Measurements from ENCODE around the gene UNC119. TPM values are rescaled to one million over a fixed set of nuclear protein-coding genes. Genes with fewer than 3 reads are reported as not detected.

UNC119 gene
- polyA plus RNA-seq, 3 donors = 77.5 to 189 (median 80.2) TPM

GRCh38 chr17:28571361-28572122, 19.1 kb upstream of the UNC119 start, which contains the start of gene PIGS:
TSS of gene PIGS (minus strand) at chr17:28571524. CDS start at chr17:28571496, 28 bp downstream.
- H3K79me2 ChIP-seq (ENCODE audit: insufficient read depth, low read length) = peaks cover 39% of the 10 kb centered on the region
- peak within 1 kb of the TSS; percentile 35 to 71 for H3K27ac ChIP-seq (ENCODE audit: low read depth in 1 of 2, low read length in 2 of 2)
- TF ChIP-seq CTCF (IDR thresholded peaks at IDR 0.05) = no peak
- Mint-ChIP-seq H3K36me3 (peaks cover 4 to 11% of the 10 kb centered on the region in 2 donors), H3K4me3 (peak within 1 kb of the TSS; percentile 93 to 96), H3K27ac (peak within 1 kb of the TSS; percentile 82 to 91 (median 86)), H3K4me1 (peaks cover 50% of the 10 kb centered on the region), H3K9me3 (no peaks in the 10 kb centered on the region), H3K27me3 (ENCODE audit: low read depth in 3 of 3) (peaks cover 2 to 4% (median 3%) of the 10 kb centered on the region in 3 donors)
- peak within 1 kb of the TSS; percentile 80 for H3K9ac ChIP-seq (ENCODE audit: insufficient read depth, low read length, poor library complexity, severe bottlenecking)
- no peaks in the 10 kb centered on the region for H3K36me3 ChIP-seq (replicated peaks in 1 of 2; ENCODE audit: control insufficient read depth in 1 of 2, insufficient read depth in 2 of 2, low read length in 2 of 2)
- peak within 1 kb of the TSS; percentile 69 to 92 (median 89) for H3K4me3 ChIP-seq (replicated peaks in 1 of 3; ENCODE audit: low read depth in 2 of 3, low read length in 3 of 3)
- intact Hi-C loops (cut with micrococcal nuclease) = loop anchor here in 1 of 2 donors (1.0 to 10.0 kb wide), 2 partner anchors 28 to 237 kb away; partner anchors contain the start of genes IFT20, SPAG5 and TNFAIP1
- no peaks in the 10 kb centered on the region for H3K9me3 ChIP-seq (replicated peaks in 1 of 2; ENCODE audit: control insufficient read depth in 1 of 2, insufficient read depth in 1 of 2, low read length in 2 of 2)
- peak; percentile 90 for DNase-seq
- peak within 1 kb of the TSS; percentile 95 for H2AFZ ChIP-seq (ENCODE audit: insufficient read depth, low read depth, low read length, poor library complexity, severe bottlenecking)
- 0% methylated on average over 42 of the region's 49 CpGs for WGBS (ENCODE audit: insufficient coverage)
- peaks cover 17% of the 10 kb centered on the region for H4K20me1 ChIP-seq (ENCODE audit: insufficient read depth, low read length)
- no peaks in the 10 kb centered on the region for H3K27me3 ChIP-seq (ENCODE audit: control insufficient read depth in 2 of 2, insufficient read depth in 2 of 2, low read length in 2 of 2)
- H3K4me2 ChIP-seq (replicated peaks; ENCODE audit: extremely low read depth, low read length, poor library complexity, severe bottlenecking) = peak within 1 kb of the TSS; percentile 88
- H3K4me1 ChIP-seq (ENCODE audit: control insufficient read depth in 1 of 2, insufficient read depth in 2 of 2, low read length in 2 of 2) = peaks cover 34 to 49% of the 10 kb centered on the region in 2 donors

- intact Hi-C loops (cut with micrococcal nuclease) = loop anchor here in 1 of 2 donors (1.0 to 10.0 kb wide), 2 partner anchors 28 to 236 kb away; partner anchors contain the start of genes IFT20, SPAG5 and TNFAIP1
Measured at GRCh38 chr17:28570716-28571360, 18.4 kb upstream of the UNC119 start.

More at GRCh38 chr17:28570716-28571360, 18.4 kb upstream of the UNC119 start:
- H2AFZ ChIP-seq (ENCODE audit: insufficient read depth, low read depth, low read length, poor library complexity, severe bottlenecking) = peak overlapping the region; percentile 95
- peak overlapping the region; percentile 80 for H3K9ac ChIP-seq (ENCODE audit: insufficient read depth, low read length, poor library complexity, severe bottlenecking)
- peaks cover 0 to 2% (median under 1%) of the 10 kb centered on the region in 3 donors for H3K27me3 Mint-ChIP-seq (ENCODE audit: low read depth in 3 of 3)
- peaks cover 34 to 49% of the 10 kb centered on the region in 2 donors for H3K4me1 ChIP-seq (ENCODE audit: control insufficient read depth in 1 of 2, insufficient read depth in 2 of 2, low read length in 2 of 2)
- H3K27ac ChIP-seq (ENCODE audit: low read depth in 1 of 2, low read length in 2 of 2) = peak overlapping the region; percentile 35 to 71
- peak overlapping the region; percentile 69 to 92 (median 89) for H3K4me3 ChIP-seq (replicated peaks in 1 of 3; ENCODE audit: low read depth in 2 of 3, low read length in 3 of 3)
- DNase-seq = no peak
- H3K27me3 ChIP-seq (ENCODE audit: control insufficient read depth in 2 of 2, insufficient read depth in 2 of 2, low read length in 2 of 2) = no peaks in the 10 kb centered on the region
- no peaks in the 10 kb centered on the region for H3K9me3 ChIP-seq (replicated peaks in 1 of 2; ENCODE audit: control insufficient read depth in 1 of 2, insufficient read depth in 1 of 2, low read length in 2 of 2)
- TF ChIP-seq CTCF (IDR thresholded peaks at IDR 0.05) = no peak
- no peaks in the 10 kb centered on the region for H3K36me3 ChIP-seq (replicated peaks in 1 of 2; ENCODE audit: control insufficient read depth in 1 of 2, insufficient read depth in 2 of 2, low read length in 2 of 2)
- H3K79me2 ChIP-seq (ENCODE audit: insufficient read depth, low read length) = peaks cover 46% of the 10 kb centered on the region
- under 1% methylated on average over 37 of the region's 39 CpGs for WGBS (ENCODE audit: insufficient coverage)
- peaks cover 45% of the 10 kb centered on the region for H3K4me1 Mint-ChIP-seq
- peaks cover 19% of the 10 kb centered on the region for H4K20me1 ChIP-seq (ENCODE audit: insufficient read depth, low read length)
- no peaks in the 10 kb centered on the region for H3K9me3 Mint-ChIP-seq
- H3K4me2 ChIP-seq (replicated peaks; ENCODE audit: extremely low read depth, low read length, poor library complexity, severe bottlenecking) = peak overlapping the region; percentile 88
- H3K27ac Mint-ChIP-seq = peak overlapping the region; percentile 73 to 91 (median 85)
- peak overlapping the region; percentile 93 to 96 for H3K4me3 Mint-ChIP-seq
- peaks cover 4 to 11% of the 10 kb centered on the region in 2 donors for H3K36me3 Mint-ChIP-seq

All from CD14-positive monocyte (primary cell).